ENCODE results near the gene HMG20B. TPM values are rescaled to one million over a fixed set of nuclear protein-coding genes. Genes with fewer than 3 reads are reported as not detected.

Gene HMG20B
- total and polyA plus RNA-seq, 4 donors: 25.7 to 87.6 (median 68.1) TPM

- H3K4me1 ChIP-seq (ENCODE audit: control insufficient read depth, insufficient read depth, low read length): peaks cover 32% of the 10 kb centered on the region
- H3K27me3 ChIP-seq (ENCODE audit: control insufficient read depth, insufficient read depth, low read length): no peaks in the 10 kb centered on the region
- peaks cover 92% of the 10 kb centered on the region for H3K36me3 ChIP-seq (ENCODE audit: control insufficient read depth, insufficient read depth, low read length)
- DNase-seq (ENCODE audit: low read depth in 4 of 6, low spot score in 6 of 6): no peak
- 60% methylated on average over 1 of the region's 10 CpGs for WGBS (ENCODE audit: insufficient coverage)
- no peak overlapping the region for H3K4me3 ChIP-seq (ENCODE audit: low read depth, low read length)
- no peaks in the 10 kb centered on the region for H3K9me3 ChIP-seq (ENCODE audit: control insufficient read depth, insufficient read depth, low read length)
- H3K27ac ChIP-seq (ENCODE audit: low read depth, low read length): peak overlapping the region; percentile 75
These were observed 36.8 kb upstream of the HMG20B start for GRCh38 chr19:3535981-3536380.

DNA sequence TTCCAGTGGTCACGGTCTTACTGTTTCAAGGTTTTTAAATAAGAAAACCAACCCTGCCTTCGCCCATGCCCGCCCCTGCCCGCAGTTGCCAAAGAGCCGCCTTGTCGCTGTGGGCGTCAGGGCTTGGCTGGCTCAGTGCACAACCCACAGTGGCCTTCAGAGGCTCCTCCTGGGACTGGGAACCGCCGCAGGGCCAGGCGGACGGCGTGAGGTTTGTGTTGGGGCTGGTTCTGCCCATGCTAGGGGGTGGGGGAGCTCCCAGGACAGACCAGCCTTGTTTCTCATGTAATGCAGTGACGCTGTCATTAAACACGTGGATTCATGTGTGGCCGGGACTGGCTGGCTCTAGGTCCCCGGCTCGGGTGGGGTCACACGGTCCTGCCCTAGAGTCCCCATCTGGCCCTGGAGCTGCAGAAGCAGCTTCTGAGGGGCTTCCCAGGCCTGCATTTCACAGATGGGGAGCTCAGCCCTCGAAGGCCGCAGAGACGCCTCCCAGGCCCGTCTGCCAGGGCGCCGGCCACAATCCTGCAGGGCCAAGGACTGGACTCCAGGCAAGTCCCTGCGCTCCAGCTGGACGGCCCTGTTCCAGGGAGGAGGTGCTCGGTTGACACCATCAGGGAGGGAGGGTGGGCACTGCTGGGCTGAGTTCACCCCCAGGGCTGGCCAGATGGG, 36.2 kb upstream of the HMG20B start:
- Histone ChIP-seq H3K4me3 (ENCODE audit: low read depth, low read length) (no peak overlapping the region), H3K36me3 (ENCODE audit: control insufficient read depth, insufficient read depth, low read length) (peaks cover 86% of the 10 kb centered on the region)
- DNase-seq (ENCODE audit: low read depth in 4 of 6, low spot score in 6 of 6): peak in 1 of 6 donors; percentile 51

GRCh38 chr19:3537101-3537437, 35.7 kb upstream of the HMG20B start:
- WGBS (ENCODE audit: insufficient coverage): 80% methylated on average over 13 of the region's 13 CpGs
- Histone ChIP-seq H3K9me3 (ENCODE audit: control insufficient read depth, insufficient read depth, low read length) (no peaks in the 10 kb centered on the region), H3K4me3 (ENCODE audit: low read depth, low read length) (no peak overlapping the region), H3K4me1 (ENCODE audit: control insufficient read depth, insufficient read depth, low read length) (peaks cover 32% of the 10 kb centered on the region), H3K27ac (ENCODE audit: low read depth, low read length) (peak overlapping the region; percentile 75), H3K36me3 (ENCODE audit: control insufficient read depth, insufficient read depth, low read length) (peaks cover 81% of the 10 kb centered on the region), H3K27me3 (ENCODE audit: control insufficient read depth, insufficient read depth, low read length) (no peaks in the 10 kb centered on the region)
- DNase-seq (ENCODE audit: low read depth in 4 of 6, low spot score in 6 of 6): no peak

More for the DNA sequence above, 36.2 kb upstream of the HMG20B start:
- H3K27ac ChIP-seq (ENCODE audit: low read depth, low read length): peak overlapping the region; percentile 75
- H3K4me1 ChIP-seq (ENCODE audit: control insufficient read depth, insufficient read depth, low read length): peaks cover 32% of the 10 kb centered on the region
- no peaks in the 10 kb centered on the region for H3K27me3 ChIP-seq (ENCODE audit: control insufficient read depth, insufficient read depth, low read length)
- 83% methylated on average over 27 of the region's 27 CpGs for WGBS (ENCODE audit: insufficient coverage)
- H3K9me3 ChIP-seq (ENCODE audit: control insufficient read depth, insufficient read depth, low read length): no peaks in the 10 kb centered on the region

GRCh38 chr19:3537438-3538240, 35.1 kb upstream of the HMG20B start:
- no peak for DNase-seq (ENCODE audit: low read depth in 4 of 6, low spot score in 6 of 6)
- peaks cover 78% of the 10 kb centered on the region for H3K36me3 ChIP-seq (ENCODE audit: control insufficient read depth, insufficient read depth, low read length)
- WGBS (ENCODE audit: insufficient coverage): 89% methylated on average over 21 of the region's 22 CpGs
- H3K4me3 ChIP-seq (ENCODE audit: low read depth, low read length): no peak overlapping the region
- no peaks in the 10 kb centered on the region for H3K9me3 ChIP-seq (ENCODE audit: control insufficient read depth, insufficient read depth, low read length)
- H3K27me3 ChIP-seq (ENCODE audit: control insufficient read depth, insufficient read depth, low read length): no peaks in the 10 kb centered on the region
- H3K27ac ChIP-seq (ENCODE audit: low read depth, low read length): peak overlapping the region; percentile 75
- H3K4me1 ChIP-seq (ENCODE audit: control insufficient read depth, insufficient read depth, low read length): peaks cover 32% of the 10 kb centered on the region

DNA sequence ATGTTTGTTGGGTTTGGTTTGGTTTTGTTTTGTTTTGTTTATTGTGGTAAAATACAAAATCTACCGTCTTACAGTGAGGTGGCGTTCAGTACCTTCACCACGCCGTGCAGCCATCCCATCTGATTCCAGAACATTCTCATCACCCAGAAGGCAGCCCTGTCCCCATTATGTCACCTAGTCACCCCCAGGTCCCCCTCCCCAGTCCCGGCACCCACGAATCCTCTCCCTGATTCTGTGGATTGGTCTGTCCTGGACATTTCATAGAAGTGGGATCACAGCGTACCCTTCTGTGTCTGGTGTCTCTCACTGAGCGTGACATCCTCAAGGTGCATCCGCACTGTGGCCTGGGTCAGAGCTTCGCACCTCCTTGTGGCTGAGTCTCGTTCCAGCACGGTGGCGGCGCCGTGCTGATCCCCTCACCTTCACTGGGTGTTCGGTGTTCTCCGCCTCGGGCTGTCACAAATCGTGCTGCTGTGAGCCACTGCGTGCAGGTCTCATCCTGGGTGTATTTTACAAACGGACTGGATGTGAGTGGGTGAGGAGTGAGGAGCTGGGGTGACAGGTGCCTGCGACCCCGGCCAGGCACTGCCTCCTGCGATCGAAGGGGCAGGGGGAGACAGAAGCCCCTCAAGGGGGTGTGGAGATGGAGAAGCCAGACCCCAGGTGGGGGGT, 34.4 kb upstream of the HMG20B start:
- no peaks in the 10 kb centered on the region for H3K27me3 ChIP-seq (ENCODE audit: control insufficient read depth, insufficient read depth, low read length)
- H3K4me3 ChIP-seq (ENCODE audit: low read depth, low read length): no peak overlapping the region
- H3K36me3 ChIP-seq (ENCODE audit: control insufficient read depth, insufficient read depth, low read length): peaks cover 78% of the 10 kb centered on the region
- H3K9me3 ChIP-seq (ENCODE audit: control insufficient read depth, insufficient read depth, low read length): no peaks in the 10 kb centered on the region
- peaks cover 32% of the 10 kb centered on the region for H3K4me1 ChIP-seq (ENCODE audit: control insufficient read depth, insufficient read depth, low read length)
- no peak overlapping the region for H3K27ac ChIP-seq (ENCODE audit: low read depth, low read length)
- DNase-seq (ENCODE audit: low read depth in 4 of 6, low spot score in 6 of 6): no peak
- WGBS (ENCODE audit: insufficient coverage): 82% methylated on average over 19 of the region's 25 CpGs

GRCh38 chr19:3538965-3539755, 33.6 kb upstream of the HMG20B start, which contains the start of gene TEKTIP1:
TEKTIP1 (plus strand) TSS chr19:3539174; CDS start chr19:3539178, 4 bp downstream.
- no peak for DNase-seq (ENCODE audit: low read depth in 4 of 6, low spot score in 6 of 6)
- WGBS (ENCODE audit: insufficient coverage): 38% methylated on average over 22 of the region's 28 CpGs

DNA sequence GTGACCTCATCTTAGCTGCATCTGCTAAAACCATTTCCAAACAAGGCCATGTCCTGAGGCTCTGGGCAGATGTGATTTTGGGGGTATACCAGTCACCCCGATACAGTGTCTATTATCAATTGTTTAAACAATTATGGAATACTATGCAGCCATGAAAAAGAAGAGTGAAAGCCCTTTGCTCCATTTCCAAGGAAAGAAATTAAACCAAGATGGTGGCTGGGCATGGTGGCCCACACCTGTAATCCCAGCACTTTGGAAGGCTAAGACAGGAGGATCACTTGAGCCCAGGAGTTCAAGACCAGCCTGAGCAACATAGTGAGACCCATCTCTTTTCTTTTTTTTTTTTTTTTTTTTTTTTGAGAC, 33.0 kb upstream of the HMG20B start:
- no peak for DNase-seq (ENCODE audit: low read depth in 4 of 6, low spot score in 6 of 6)
- no peak overlapping the region for H3K4me3 ChIP-seq (ENCODE audit: low read depth, low read length)
- H3K36me3 ChIP-seq (ENCODE audit: control insufficient read depth, insufficient read depth, low read length): peaks cover 78% of the 10 kb centered on the region
- peaks cover 34% of the 10 kb centered on the region for H3K4me1 ChIP-seq (ENCODE audit: control insufficient read depth, insufficient read depth, low read length)
- H3K9me3 ChIP-seq (ENCODE audit: control insufficient read depth, insufficient read depth, low read length): no peaks in the 10 kb centered on the region
- H3K27ac ChIP-seq (ENCODE audit: low read depth, low read length): no peak overlapping the region
- no CpG with 5 or more reads among the region's 1 CpG for WGBS (ENCODE audit: insufficient coverage)
- H3K27me3 ChIP-seq (ENCODE audit: control insufficient read depth, insufficient read depth, low read length): no peaks in the 10 kb centered on the region

More at GRCh38 chr19:3538965-3539755, 33.6 kb upstream of the HMG20B start, which contains the start of gene TEKTIP1:
- Histone ChIP-seq H3K27me3 (ENCODE audit: control insufficient read depth, insufficient read depth, low read length) (no peaks in the 10 kb centered on the region), H3K9me3 (ENCODE audit: control insufficient read depth, insufficient read depth, low read length) (no peaks in the 10 kb centered on the region), H3K4me3 (ENCODE audit: low read depth, low read length) (no peak within 1 kb of the TSS), H3K4me1 (ENCODE audit: control insufficient read depth, insufficient read depth, low read length) (peaks cover 32% of the 10 kb centered on the region), H3K36me3 (ENCODE audit: control insufficient read depth, insufficient read depth, low read length) (peaks cover 78% of the 10 kb centered on the region), H3K27ac (ENCODE audit: low read depth, low read length) (peak within 1 kb of the TSS; percentile 33)

GRCh38 chr19:3543150-3544057, 29.3 kb upstream of the HMG20B start:
- H3K9me3 ChIP-seq (ENCODE audit: control insufficient read depth, insufficient read depth, low read length): no peaks in the 10 kb centered on the region
- H3K4me3 ChIP-seq (ENCODE audit: low read depth, low read length): no peak overlapping the region
- DNase-seq (ENCODE audit: low read depth in 4 of 6, low spot score in 6 of 6): no peak
- 86% methylated on average over 43 of the region's 47 CpGs for WGBS (ENCODE audit: insufficient coverage)
- peaks cover 19% of the 10 kb centered on the region for H3K4me1 ChIP-seq (ENCODE audit: control insufficient read depth, insufficient read depth, low read length)
- H3K27ac ChIP-seq (ENCODE audit: low read depth, low read length): no peak overlapping the region
- peaks cover 78% of the 10 kb centered on the region for H3K36me3 ChIP-seq (ENCODE audit: control insufficient read depth, insufficient read depth, low read length)
- H3K27me3 ChIP-seq (ENCODE audit: control insufficient read depth, insufficient read depth, low read length): no peaks in the 10 kb centered on the region

Measured in spinal cord (tissue), 10 donors.